ENCODE results near the gene AQP5.

The AQP5 gene

GRCh38 chr12:49961111-49961922 lies at the start of gene AQP5:
Gene AQP5 (plus strand): TSS chr12:49961872. CDS start chr12:49962018, 146 bp downstream.
- H3K9me3 ChIP-seq (ENCODE audit: low read length), result no peaks in the 10 kb centered on the region
- no peaks in the 10 kb centered on the region for H3K36me3 ChIP-seq (ENCODE audit: insufficient read depth, low read length)
- peak within 1 kb of the TSS; percentile 32 to 35 for H3K4me3 ChIP-seq (ENCODE audit: low read depth in 1 of 2, low read length in 2 of 2)
- no peaks in the 10 kb centered on the region for H3K4me1 ChIP-seq (ENCODE audit: insufficient read depth, low read length)
- no peak within 1 kb of the TSS for H3K9ac ChIP-seq (ENCODE audit: low read length)
- H3K27me3 ChIP-seq (ENCODE audit: control insufficient read depth in 1 of 2, insufficient read depth in 2 of 2, low read length in 2 of 2), result peaks cover 43 to 50% of the 10 kb centered on the region in 2 donors
- no peak within 1 kb of the TSS for H3K27ac ChIP-seq (ENCODE audit: low read depth, low read length)

- no peaks in the 10 kb centered on the region for H3K27me3 ChIP-seq (ENCODE audit: control insufficient read depth in 1 of 2, insufficient read depth in 2 of 2, low read length in 2 of 2)
- no peaks in the 10 kb centered on the region for H3K9me3 ChIP-seq (ENCODE audit: low read length)
- no peak overlapping the region for H3K9ac ChIP-seq (ENCODE audit: low read length)
- no peak overlapping the region for H3K4me3 ChIP-seq (ENCODE audit: low read depth in 1 of 2, low read length in 2 of 2)
- no peaks in the 10 kb centered on the region for H3K36me3 ChIP-seq (ENCODE audit: insufficient read depth, low read length)
- H3K27ac ChIP-seq (ENCODE audit: low read depth, low read length), result no peak overlapping the region
- no peaks in the 10 kb centered on the region for H3K4me1 ChIP-seq (ENCODE audit: insufficient read depth, low read length)
These were observed 49.1 kb upstream of the AQP5 start for GRCh38 chr12:49912345-49913255.

DNA sequence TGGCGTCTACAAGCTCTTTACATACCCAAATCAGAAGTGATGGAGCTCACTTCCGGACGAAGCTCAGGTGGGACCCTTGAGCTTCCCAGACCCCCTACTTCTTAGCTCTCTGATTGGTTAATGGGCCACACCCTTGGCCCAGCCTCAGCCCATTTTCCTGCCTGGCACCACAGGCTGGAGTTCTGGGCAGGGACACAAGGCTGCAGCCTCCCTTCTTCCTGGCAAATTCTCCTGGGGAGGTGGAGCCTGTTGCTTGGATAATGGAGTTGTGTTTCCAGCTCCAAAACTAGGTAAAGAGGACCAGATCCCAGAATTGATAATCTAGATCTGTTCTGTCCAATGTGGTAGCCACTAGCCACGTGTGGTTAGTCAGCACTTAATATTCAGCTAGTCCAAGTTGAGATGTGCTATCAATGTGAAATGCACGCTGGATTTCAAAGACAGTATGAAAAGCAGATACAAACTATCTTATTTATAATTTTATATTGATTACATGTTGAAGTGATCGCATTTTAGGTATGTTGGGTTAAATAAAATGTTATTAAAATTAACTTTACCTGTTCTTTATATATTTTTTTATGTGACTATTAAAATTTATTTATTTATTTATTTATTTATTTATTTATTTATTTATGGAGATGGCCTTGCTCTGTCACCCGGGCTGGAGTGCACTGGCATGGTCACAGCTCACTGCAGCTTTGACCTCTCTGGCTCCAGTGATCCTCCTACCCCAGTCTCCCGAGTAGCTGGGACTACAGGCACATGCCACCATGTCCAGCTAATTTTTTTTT lies 45.3 kb upstream of the AQP5 start:
- Histone ChIP-seq H3K4me3 (ENCODE audit: low read depth in 1 of 2, low read length in 2 of 2) (no peak overlapping the region), H3K36me3 (ENCODE audit: insufficient read depth, low read length) (no peaks in the 10 kb centered on the region), H3K9ac (ENCODE audit: low read length) (no peak overlapping the region), H3K27me3 (ENCODE audit: control insufficient read depth in 1 of 2, insufficient read depth in 2 of 2, low read length in 2 of 2) (peaks cover 0 to 4% of the 10 kb centered on the region in 2 donors), H3K9me3 (ENCODE audit: low read length) (no peaks in the 10 kb centered on the region), H3K27ac (ENCODE audit: low read depth, low read length) (no peak overlapping the region), H3K4me1 (ENCODE audit: insufficient read depth, low read length) (no peaks in the 10 kb centered on the region)

GRCh38 chr12:49917166-49917787 lies 44.4 kb upstream of the AQP5 start:
- Histone ChIP-seq H3K9me3 (ENCODE audit: low read length) (no peaks in the 10 kb centered on the region), H3K4me1 (ENCODE audit: insufficient read depth, low read length) (no peaks in the 10 kb centered on the region), H3K27ac (ENCODE audit: low read depth, low read length) (no peak overlapping the region), H3K4me3 (ENCODE audit: low read depth in 1 of 2, low read length in 2 of 2) (no peak overlapping the region), H3K27me3 (ENCODE audit: control insufficient read depth in 1 of 2, insufficient read depth in 2 of 2, low read length in 2 of 2) (peaks cover 0 to 4% of the 10 kb centered on the region in 2 donors), H3K36me3 (ENCODE audit: insufficient read depth, low read length) (no peaks in the 10 kb centered on the region), H3K9ac (ENCODE audit: low read length) (no peak overlapping the region)

GRCh38 chr12:49917788-49918173 lies 43.9 kb upstream of the AQP5 start:
- H3K4me1 ChIP-seq (ENCODE audit: insufficient read depth, low read length), result no peaks in the 10 kb centered on the region
- no peaks in the 10 kb centered on the region for H3K9me3 ChIP-seq (ENCODE audit: low read length)
- H3K9ac ChIP-seq (ENCODE audit: low read length), result no peak overlapping the region
- no peaks in the 10 kb centered on the region for H3K36me3 ChIP-seq (ENCODE audit: insufficient read depth, low read length)
- H3K4me3 ChIP-seq (ENCODE audit: low read depth in 1 of 2, low read length in 2 of 2), result no peak overlapping the region
- H3K27me3 ChIP-seq (ENCODE audit: control insufficient read depth in 1 of 2, insufficient read depth in 2 of 2, low read length in 2 of 2), result peaks cover 0 to 4% of the 10 kb centered on the region in 2 donors
- H3K27ac ChIP-seq (ENCODE audit: low read depth, low read length), result no peak overlapping the region

DNA sequence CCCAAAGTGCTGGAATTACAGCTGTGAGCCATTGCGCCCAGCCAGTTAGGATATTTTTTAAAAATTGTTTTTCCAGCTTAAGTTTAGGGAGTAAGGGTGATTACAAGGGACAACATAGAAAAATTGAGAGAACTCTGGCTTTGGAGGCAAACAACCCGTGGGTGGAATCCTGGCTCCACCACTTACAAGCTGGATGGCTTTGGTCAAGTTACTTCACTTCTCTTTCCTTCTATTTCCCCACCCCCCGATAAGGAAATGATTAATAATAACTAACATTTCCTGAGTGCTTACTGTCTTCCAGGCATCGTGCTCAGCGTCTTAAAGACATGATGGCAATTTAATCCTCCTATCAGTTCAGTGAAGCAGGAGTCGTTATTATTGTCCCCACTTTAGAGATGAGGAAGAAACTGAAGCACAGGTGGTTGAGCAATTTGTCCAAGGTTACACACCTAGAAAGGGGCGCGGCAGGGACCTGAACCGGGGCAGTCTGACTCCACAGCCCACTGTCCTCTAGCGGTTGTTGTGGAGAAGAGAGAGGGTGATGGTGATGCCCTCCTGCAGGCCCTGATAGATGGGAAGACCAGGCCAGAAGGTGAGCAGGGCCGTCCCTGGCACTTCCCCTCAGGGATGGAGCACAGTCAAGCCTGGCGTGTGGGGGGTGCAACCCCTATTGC lies 41.3 kb upstream of the AQP5 start:
- Histone ChIP-seq H3K9ac (ENCODE audit: low read length) (no peak overlapping the region), H3K27me3 (ENCODE audit: control insufficient read depth in 1 of 2, insufficient read depth in 2 of 2, low read length in 2 of 2) (peaks cover 0 to 4% of the 10 kb centered on the region in 2 donors), H3K9me3 (ENCODE audit: low read length) (no peaks in the 10 kb centered on the region), H3K4me3 (ENCODE audit: low read depth in 1 of 2, low read length in 2 of 2) (no peak overlapping the region), H3K27ac (ENCODE audit: low read depth, low read length) (no peak overlapping the region), H3K4me1 (ENCODE audit: insufficient read depth, low read length) (no peaks in the 10 kb centered on the region), H3K36me3 (ENCODE audit: insufficient read depth, low read length) (no peaks in the 10 kb centered on the region)

DNA sequence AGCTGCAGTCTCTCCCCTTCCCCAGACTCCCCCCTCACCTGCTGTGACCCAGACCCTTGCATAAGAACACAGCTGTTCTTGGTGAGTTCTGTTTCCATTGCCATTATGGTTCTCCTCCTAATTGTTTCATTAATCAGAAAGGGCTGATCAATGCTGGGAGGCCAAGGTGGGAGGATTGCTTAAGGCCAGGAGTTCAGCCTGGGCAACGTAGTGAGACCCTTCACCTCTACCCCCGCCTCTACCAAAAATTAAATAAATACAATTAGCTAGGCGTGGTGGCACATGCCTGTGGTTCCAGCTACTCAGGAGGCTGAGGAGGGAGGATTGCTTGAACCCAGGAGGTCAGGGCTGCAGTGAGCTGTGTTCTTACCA lies 40.8 kb upstream of the AQP5 start:
- Histone ChIP-seq H3K27ac (ENCODE audit: low read depth, low read length) (no peak overlapping the region), H3K27me3 (ENCODE audit: control insufficient read depth in 1 of 2, insufficient read depth in 2 of 2, low read length in 2 of 2) (peaks cover 0 to 4% of the 10 kb centered on the region in 2 donors), H3K9me3 (ENCODE audit: low read length) (no peaks in the 10 kb centered on the region), H3K9ac (ENCODE audit: low read length) (no peak overlapping the region), H3K36me3 (ENCODE audit: insufficient read depth, low read length) (no peaks in the 10 kb centered on the region), H3K4me3 (ENCODE audit: low read depth in 1 of 2, low read length in 2 of 2) (no peak overlapping the region), H3K4me1 (ENCODE audit: insufficient read depth, low read length) (no peaks in the 10 kb centered on the region)

GRCh38 chr12:49921299-49921698 lies 40.4 kb upstream of the AQP5 start:
- Histone ChIP-seq H3K4me3 (ENCODE audit: low read depth in 1 of 2, low read length in 2 of 2) (no peak overlapping the region), H3K27ac (ENCODE audit: low read depth, low read length) (no peak overlapping the region), H3K27me3 (ENCODE audit: control insufficient read depth in 1 of 2, insufficient read depth in 2 of 2, low read length in 2 of 2) (peaks cover 0 to 4% of the 10 kb centered on the region in 2 donors), H3K4me1 (ENCODE audit: insufficient read depth, low read length) (no peaks in the 10 kb centered on the region), H3K9ac (ENCODE audit: low read length) (no peak overlapping the region), H3K36me3 (ENCODE audit: insufficient read depth, low read length) (no peaks in the 10 kb centered on the region), H3K9me3 (ENCODE audit: low read length) (no peaks in the 10 kb centered on the region)

DNA sequence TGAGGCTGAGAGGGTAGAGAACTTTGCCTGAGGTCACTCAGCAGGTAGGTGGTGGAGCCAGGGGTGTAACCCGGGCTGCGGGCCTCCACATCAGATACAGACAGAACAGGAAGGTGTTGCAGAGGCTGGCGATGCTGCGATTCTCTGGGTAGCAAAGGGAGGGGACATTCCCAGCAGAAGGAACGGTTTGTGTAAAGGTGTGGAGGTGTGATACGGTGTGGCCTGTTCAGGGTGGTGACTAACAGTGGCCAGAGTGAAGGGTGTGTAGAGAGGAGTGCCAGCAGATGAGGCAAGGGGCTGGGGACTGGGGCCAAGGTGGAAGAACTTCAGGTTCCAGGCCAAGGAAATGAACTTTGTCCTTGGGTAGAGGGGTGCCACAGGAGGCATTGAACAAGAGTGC lies 39.7 kb upstream of the AQP5 start:
- no peaks in the 10 kb centered on the region for H3K4me1 ChIP-seq (ENCODE audit: insufficient read depth, low read length)
- no peak overlapping the region for H3K4me3 ChIP-seq (ENCODE audit: low read depth in 1 of 2, low read length in 2 of 2)
- H3K27me3 ChIP-seq (ENCODE audit: control insufficient read depth in 1 of 2, insufficient read depth in 2 of 2, low read length in 2 of 2), result peaks cover 0 to 4% of the 10 kb centered on the region in 2 donors
- H3K9ac ChIP-seq (ENCODE audit: low read length), result no peak overlapping the region
- no peaks in the 10 kb centered on the region for H3K36me3 ChIP-seq (ENCODE audit: insufficient read depth, low read length)
- no peaks in the 10 kb centered on the region for H3K9me3 ChIP-seq (ENCODE audit: low read length)
- no peak overlapping the region for H3K27ac ChIP-seq (ENCODE audit: low read depth, low read length)

GRCh38 chr12:49922349-49923034 lies 39.2 kb upstream of the AQP5 start:
- Histone ChIP-seq H3K9ac (ENCODE audit: low read length) (no peak overlapping the region), H3K4me1 (ENCODE audit: insufficient read depth, low read length) (no peaks in the 10 kb centered on the region), H3K36me3 (ENCODE audit: insufficient read depth, low read length) (no peaks in the 10 kb centered on the region), H3K27me3 (ENCODE audit: control insufficient read depth in 1 of 2, insufficient read depth in 2 of 2, low read length in 2 of 2) (peaks cover 0 to 4% of the 10 kb centered on the region in 2 donors), H3K27ac (ENCODE audit: low read depth, low read length) (no peak overlapping the region), H3K4me3 (ENCODE audit: low read depth in 1 of 2, low read length in 2 of 2) (no peak overlapping the region), H3K9me3 (ENCODE audit: low read length) (no peaks in the 10 kb centered on the region)
